ENCODE data around the gene PCLAF.
"Not testable (repeated sequence)": the region's sequence is repeated elsewhere in the genome, so short reads cannot be mapped to it uniquely, and the experiment has no call there.

The PCLAF gene

GRCh38 chr15:64356710-64357040 is 24.6 kb downstream of the PCLAF start:
- DNase-seq, result no peak

- DNase-seq, result peak; percentile 98
Observed at GRCh38 chr15:64355944-64356709, 25.1 kb downstream of the PCLAF start, which contains the start of gene CSNK1G1. Gene CSNK1G1, minus strand, starts transcription at chr15:64356173. Its CDS starts 55,674 bp downstream, at chr15:64300499.

- DNase-seq, result peak; percentile 16 to 25
Observed at GRCh38 chr15:64355348-64355943, 25.8 kb downstream of the PCLAF start.

GRCh38 chr15:64354688-64355344 is 26.4 kb downstream of the PCLAF start:
- DNase-seq, result no peak

- no peak for DNase-seq
Observed at GRCh38 chr15:64351265-64351664, 30.0 kb downstream of the PCLAF start.

GRCh38 chr15:64349375-64349774 is 31.9 kb downstream of the PCLAF start:
- no peak for DNase-seq

GRCh38 chr15:64348455-64348854 is 32.8 kb downstream of the PCLAF start:
- no peak for DNase-seq

- not testable (repeated sequence) for DNase-seq
Observed at GRCh38 chr15:64346242-64346641, 35.0 kb downstream of the PCLAF start.

- DNase-seq, result no peak
Observed at GRCh38 chr15:64344651-64345294, 36.5 kb downstream of the PCLAF start.

GRCh38 chr15:64343841-64344240 is 37.4 kb downstream of the PCLAF start:
- no peak for DNase-seq

GRCh38 chr15:64343222-64343621 is 38.0 kb downstream of the PCLAF start:
- DNase-seq, result no peak

GRCh38 chr15:64341961-64342360 is 39.3 kb downstream of the PCLAF start:
- DNase-seq, result no peak

GRCh38 chr15:64340355-64340754 is 40.9 kb downstream of the PCLAF start:
- DNase-seq, result no peak

GRCh38 chr15:64337761-64338160 is 43.5 kb downstream of the PCLAF start:
- no peak for DNase-seq

- DNase-seq, result no peak
Observed at GRCh38 chr15:64333986-64334929, 47.0 kb downstream of the PCLAF start.

- no peak for DNase-seq
Observed at GRCh38 chr15:64333516-64333915, 47.7 kb downstream of the PCLAF start.

- not testable (repeated sequence) for DNase-seq
Observed at GRCh38 chr15:64331668-64332067, 49.6 kb downstream of the PCLAF start.

GRCh38 chr15:64326975-64327374 is 54.3 kb downstream of the PCLAF start:
- not testable (repeated sequence) for DNase-seq

- not testable (repeated sequence) for DNase-seq
Observed at GRCh38 chr15:64326458-64326857, 54.8 kb downstream of the PCLAF start.

GRCh38 chr15:64324165-64324877 is 56.9 kb downstream of the PCLAF start:
- DNase-seq, result no peak

- DNase-seq, result no peak
Observed at GRCh38 chr15:64315216-64315615, 66.0 kb downstream of the PCLAF start.

- DNase-seq, result no peak
Observed at GRCh38 chr15:64314456-64314855, 66.8 kb downstream of the PCLAF start.

Measured in SHP77 (cell line).